Lung (tissue), 12 donors: ENCODE results near the gene VASP. TPM values are rescaled to one million over a fixed set of nuclear protein-coding genes. Genes with fewer than 3 reads are reported as not detected.

Source experiments
- ATAC-seq: fragments of 200-7000 bp; cut with Tn5 transposase; one replicate; pipeline ENCODE4 v1.9.1; 2020; ENCODE audit warnings: moderate number of reproducible peaks; ENCODE audit not compliant: insufficient read depth, low FRiP score
- DNase-seq, 3 donors: peaks; one replicate each; pipeline ENCODE4 v3.0.0-alpha.2; 2013 to 2017
- H3K27ac ChIP-seq, 2 donors: one replicate each; pipeline ENCODE4 v1.5.1; 2013; ENCODE audit warnings: mild to moderate bottlenecking in 2 of 2, moderate library complexity in 2 of 2, control low read depth in 1 of 2, inconsistent platforms in 1 of 2, low read depth in 1 of 2, low read length in 1 of 2
- H3K27me3 ChIP-seq, 3 donors: one replicate each; pipeline ENCODE4 v1.5.1; 2013; ENCODE audit warnings: low read length in 2 of 3; ENCODE audit not compliant: control insufficient read depth in 3 of 3, insufficient read depth in 3 of 3
- H3K36me3 ChIP-seq, 4 donors: one replicate each; pipeline ENCODE4 v1.5.1; 2013; ENCODE audit warnings: low read length in 4 of 4, mild to moderate bottlenecking in 1 of 4, moderate library complexity in 1 of 4; ENCODE audit not compliant: control insufficient read depth in 4 of 4, insufficient read depth in 4 of 4
- H3K4me1 ChIP-seq, 5 donors: one replicate each; pipeline ENCODE4 v1.5.1; 2013; ENCODE audit warnings: low read length in 5 of 5, mild to moderate bottlenecking in 2 of 5, moderate library complexity in 1 of 5; ENCODE audit not compliant: control insufficient read depth in 5 of 5, insufficient read depth in 5 of 5
- H3K4me3 ChIP-seq: one replicate; pipeline ENCODE4 v1.5.1; 2013; ENCODE audit warnings: mild to moderate bottlenecking, control low read depth, moderate library complexity
- H3K9ac ChIP-seq, 2 donors: one replicate each; pipeline ENCODE4 v1.5.1; 2013; ENCODE audit warnings: low read length in 2 of 2, control low read depth in 1 of 2; ENCODE audit not compliant: insufficient read depth in 1 of 2
- H3K9me3 ChIP-seq, 4 donors: one replicate each; pipeline ENCODE4 v1.5.1; 2013; ENCODE audit warnings: low read length in 3 of 4, mild to moderate bottlenecking in 1 of 4, moderate library complexity in 1 of 4; ENCODE audit not compliant: control insufficient read depth in 4 of 4, insufficient read depth in 3 of 4
- WGBS, 2 donors: extraction: QIAGEN DNeasy Blood & Tissue Kit; methylation state at CpG; one replicate each; pipeline ENCODE4 v1.1.7; 2013; 5-methylcytosine and 5-hydroxymethylcytosine counted together
- polyA plus RNA-seq, 2 donors: library from polyadenylated mRNA; stranded (reverse); fragments of 200-250 nt; gene quantifications; one replicate each; pipeline ENCODE4 v1.2.1, GENCODE V29; 2013
- total RNA-seq, 2 donors: library from RNA; depleted of rRNA in 1 of 2; stranded (reverse); fragments of >200 nt in 1 of 2; gene quantifications; one replicate each; pipeline ENCODE4 v1.2.1, GENCODE V29; 2014 to 2021
- TF ChIP-seq, protein P1 (sequence below): IDR thresholded peaks from 2 replicates; pipeline ENCODE4 v1.5.1; 2012; ENCODE audit warnings: mild to moderate bottlenecking; ENCODE audit errors: control extremely low read depth, extremely low read depth
- donor health status: control.
- donor health status: control.
- donor health status: Bipolar disorder and iron deficiency.
- donor health status: healthy.
- donor health status: DM: yes; HTN: yes; CAD: no.

VASP gene
- total and polyA plus RNA-seq, 4 donors, result 49.1 to 237 (median 170) TPM

- peak; percentile 90 to 96 (median 94) for DNase-seq
- Histone ChIP-seq H3K4me1 (peaks cover 3 to 20% (median 9%) of the 10 kb centered on the region in 5 donors), H3K4me3 (peak overlapping the region; percentile 32), H3K27me3 (peaks cover 0 to 6% (median 2%) of the 10 kb centered on the region in 3 donors), H3K9ac (peak overlapping the region in 1 of 2 donors; percentile 13), H3K36me3 (no peaks in the 10 kb centered on the region), H3K27ac (peak overlapping the region; percentile 2 to 55), H3K9me3 (no peaks in the 10 kb centered on the region)
- WGBS, 2 donors, result 8% methylated on average over 26 to 32 of the region's 32 CpGs
- TF ChIP-seq, protein P1, sequence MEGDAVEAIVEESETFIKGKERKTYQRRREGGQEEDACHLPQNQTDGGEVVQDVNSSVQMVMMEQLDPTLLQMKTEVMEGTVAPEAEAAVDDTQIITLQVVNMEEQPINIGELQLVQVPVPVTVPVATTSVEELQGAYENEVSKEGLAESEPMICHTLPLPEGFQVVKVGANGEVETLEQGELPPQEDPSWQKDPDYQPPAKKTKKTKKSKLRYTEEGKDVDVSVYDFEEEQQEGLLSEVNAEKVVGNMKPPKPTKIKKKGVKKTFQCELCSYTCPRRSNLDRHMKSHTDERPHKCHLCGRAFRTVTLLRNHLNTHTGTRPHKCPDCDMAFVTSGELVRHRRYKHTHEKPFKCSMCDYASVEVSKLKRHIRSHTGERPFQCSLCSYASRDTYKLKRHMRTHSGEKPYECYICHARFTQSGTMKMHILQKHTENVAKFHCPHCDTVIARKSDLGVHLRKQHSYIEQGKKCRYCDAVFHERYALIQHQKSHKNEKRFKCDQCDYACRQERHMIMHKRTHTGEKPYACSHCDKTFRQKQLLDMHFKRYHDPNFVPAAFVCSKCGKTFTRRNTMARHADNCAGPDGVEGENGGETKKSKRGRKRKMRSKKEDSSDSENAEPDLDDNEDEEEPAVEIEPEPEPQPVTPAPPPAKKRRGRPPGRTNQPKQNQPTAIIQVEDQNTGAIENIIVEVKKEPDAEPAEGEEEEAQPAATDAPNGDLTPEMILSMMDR, result no peak
- no peak for ATAC-seq
Observed at GRCh38 chr19:45492627-45493470, 14.4 kb upstream of the VASP start.

GRCh38 chr19:45494261-45494916, 12.9 kb upstream of the VASP start:
- Histone ChIP-seq H3K9ac (no peak overlapping the region), H3K27me3 (peaks cover 0 to 13% (median 12%) of the 10 kb centered on the region in 3 donors), H3K36me3 (no peaks in the 10 kb centered on the region), H3K9me3 (no peaks in the 10 kb centered on the region), H3K27ac (no peak overlapping the region), H3K4me1 (peaks cover 3 to 20% (median 10%) of the 10 kb centered on the region in 5 donors), H3K4me3 (no peak overlapping the region)
- DNase-seq (no peak), ATAC-seq (no peak)
- TF ChIP-seq, protein P1, result no peak
- WGBS, 2 donors, result 95 to 96% methylated on average over 39 of the region's 39 CpGs

- Histone ChIP-seq H3K27me3 (peaks cover 0 to 20% (median 18%) of the 10 kb centered on the region in 3 donors), H3K9me3 (no peaks in the 10 kb centered on the region), H3K36me3 (no peaks in the 10 kb centered on the region), H3K4me3 (no peak overlapping the region), H3K9ac (no peak overlapping the region), H3K4me1 (peaks cover 3 to 20% (median 10%) of the 10 kb centered on the region in 5 donors), H3K27ac (no peak overlapping the region)
- TF ChIP-seq, protein P1, result no peak
- ATAC-seq (no peak), DNase-seq (no peak)
- 86 to 95% methylated on average over 5 of the region's 5 CpGs for WGBS, 2 donors
Observed at GRCh38 chr19:45495178-45495577, 12.1 kb upstream of the VASP start.
